ENCODE results near the gene SP140L.
"Not testable (repeated sequence)": the region's sequence is repeated elsewhere in the genome, so short reads cannot be mapped to it uniquely, and the experiment has no call there.

SP140L gene

DNA sequence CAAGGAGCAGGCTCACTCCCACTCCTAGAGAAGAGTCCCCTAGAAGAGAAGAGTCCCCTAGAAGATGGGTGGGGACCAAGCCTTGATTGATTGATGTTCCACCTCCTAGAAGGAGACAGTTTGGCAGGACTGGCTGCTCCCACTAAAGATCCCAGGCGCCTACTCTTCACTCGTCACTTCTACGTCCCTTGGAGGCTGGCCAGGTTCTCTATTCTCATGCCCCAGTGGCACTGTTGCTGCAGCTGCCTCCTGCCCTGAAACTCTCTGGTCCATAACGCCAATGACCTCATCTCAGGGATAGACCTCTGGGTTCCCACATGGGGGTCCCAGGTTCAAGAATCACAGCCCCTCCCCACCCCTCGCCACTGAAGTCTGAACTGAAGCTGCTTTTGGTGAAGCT, 2.5 kb upstream of the SP140L start:
- no peak for DNase-seq

DNA sequence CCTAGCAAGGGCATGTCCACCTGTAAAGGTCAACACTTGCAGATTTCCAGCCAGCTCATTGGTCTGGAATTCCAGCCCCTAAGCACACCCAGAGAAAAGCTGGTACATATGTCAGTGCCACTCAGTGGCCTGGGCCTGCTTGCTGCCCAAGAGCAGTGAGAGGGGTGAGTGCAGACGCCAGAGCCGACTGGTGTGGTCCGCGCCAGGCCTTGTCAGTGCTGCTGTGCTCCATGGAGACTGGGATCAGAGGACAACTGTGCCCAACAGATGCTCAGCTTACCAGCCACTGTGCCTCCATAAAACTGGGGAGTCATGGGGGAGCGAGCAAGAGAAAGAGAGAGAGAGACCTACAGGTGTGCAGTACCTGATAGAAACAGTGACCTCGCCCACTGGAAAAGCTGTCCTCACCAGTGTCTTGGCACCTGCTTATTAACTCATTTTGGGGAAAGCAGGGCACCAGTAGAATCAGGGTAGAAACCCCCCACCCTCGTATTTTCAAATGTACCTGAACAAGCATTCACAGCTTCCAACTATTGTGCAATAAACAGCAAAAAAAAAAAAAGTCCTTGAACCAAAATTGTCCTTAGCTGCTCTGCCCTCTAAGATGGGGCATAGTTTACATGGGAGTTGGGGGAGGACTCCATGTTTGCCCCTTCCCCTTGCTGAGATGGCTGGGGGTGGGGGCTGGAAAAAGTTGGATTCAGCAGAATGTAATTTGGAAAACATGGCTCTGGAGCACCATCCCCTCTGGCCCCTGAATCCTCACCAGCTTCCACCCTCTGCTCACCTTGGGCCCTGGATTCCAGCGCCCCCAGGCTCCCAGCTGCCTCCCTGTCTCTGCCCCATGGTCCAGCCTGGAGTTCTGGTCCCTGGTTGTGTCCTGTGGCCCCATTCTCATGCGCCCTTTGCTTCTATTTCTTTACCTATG, 1.4 kb upstream of the SP140L start:
- DNase-seq: no peak

DNA sequence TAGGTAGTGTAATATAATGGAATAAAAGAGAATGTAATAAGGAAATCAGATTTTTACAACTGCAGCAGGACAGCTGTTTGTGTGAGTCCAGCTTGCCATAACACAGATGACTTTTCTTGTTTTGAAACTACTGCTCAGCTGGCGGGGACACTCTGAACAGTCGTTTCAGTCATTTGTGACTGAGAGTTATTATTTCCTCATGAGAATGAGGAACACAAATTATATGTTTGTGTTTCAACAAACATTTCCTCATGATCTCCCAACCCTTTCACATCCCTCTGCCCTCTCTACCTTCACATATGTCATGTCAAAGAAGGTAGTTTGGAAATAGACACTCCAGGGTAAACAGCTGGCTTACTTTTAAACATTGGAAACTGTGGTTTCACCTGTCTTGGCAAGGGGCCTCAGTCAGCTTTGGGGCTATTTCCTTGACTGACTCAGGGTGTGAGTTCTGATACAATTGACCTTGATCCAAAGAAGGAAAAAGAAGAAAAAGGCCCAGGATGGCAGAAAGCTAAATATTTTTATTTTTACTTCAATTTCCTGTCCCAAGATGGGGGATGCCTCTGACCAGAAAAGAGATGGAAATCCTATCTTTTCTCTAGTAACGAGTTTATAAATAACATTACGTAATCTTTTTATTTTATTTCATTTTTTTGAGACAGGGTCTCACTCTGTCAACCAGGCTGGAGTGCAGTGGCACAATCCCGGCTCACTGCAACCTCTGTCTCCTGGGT, 593 bp downstream of the SP140L start:
- peak; percentile 48 for DNase-seq

DNA sequence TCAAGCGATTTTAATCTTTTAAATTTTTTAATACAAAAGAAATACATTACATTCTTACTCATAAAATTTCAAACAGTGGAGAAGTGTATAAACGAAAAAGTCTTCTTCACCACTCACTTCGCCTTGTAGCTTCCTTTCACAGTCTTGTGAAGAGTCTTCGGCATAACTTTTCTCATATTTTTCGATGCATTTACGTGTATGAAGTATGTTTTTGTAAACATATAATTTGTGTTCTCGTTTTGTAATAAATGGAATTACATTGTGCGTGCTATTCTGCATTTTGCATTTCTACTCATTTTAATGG, 1.1 kb downstream of the SP140L start:
- no peak for DNase-seq

DNA sequence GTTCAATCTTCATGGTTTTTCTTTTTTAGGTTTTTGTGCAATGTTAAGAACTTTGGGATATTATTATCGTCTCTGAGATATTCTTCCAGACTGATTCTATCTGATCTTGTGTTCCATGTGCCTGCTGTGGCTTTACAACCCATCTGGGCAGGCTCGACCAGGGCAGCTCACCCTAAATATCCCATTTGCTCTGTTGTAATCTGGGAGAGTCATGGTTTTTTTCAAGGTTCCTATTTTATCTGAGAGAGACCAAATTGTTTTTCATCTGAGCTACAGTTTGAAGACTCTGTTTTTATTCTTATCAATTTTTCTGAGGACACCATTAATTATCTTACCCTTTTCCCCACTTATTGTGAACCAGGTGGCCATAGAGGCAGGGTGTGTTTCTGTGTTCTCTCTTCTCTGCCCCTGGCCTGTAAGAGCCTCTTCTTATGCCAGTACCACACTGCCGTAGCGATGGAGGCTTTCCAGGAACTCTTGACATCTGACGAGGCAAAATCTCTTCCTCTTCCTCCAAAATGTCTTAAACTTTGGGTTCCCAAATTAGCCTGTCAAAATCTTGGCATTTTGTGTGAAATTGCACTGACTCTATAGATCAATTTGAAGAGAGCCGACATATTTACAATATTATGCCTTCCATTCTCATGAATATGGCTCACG, 3.1 kb downstream of the SP140L start:
- no peak for DNase-seq

DNA sequence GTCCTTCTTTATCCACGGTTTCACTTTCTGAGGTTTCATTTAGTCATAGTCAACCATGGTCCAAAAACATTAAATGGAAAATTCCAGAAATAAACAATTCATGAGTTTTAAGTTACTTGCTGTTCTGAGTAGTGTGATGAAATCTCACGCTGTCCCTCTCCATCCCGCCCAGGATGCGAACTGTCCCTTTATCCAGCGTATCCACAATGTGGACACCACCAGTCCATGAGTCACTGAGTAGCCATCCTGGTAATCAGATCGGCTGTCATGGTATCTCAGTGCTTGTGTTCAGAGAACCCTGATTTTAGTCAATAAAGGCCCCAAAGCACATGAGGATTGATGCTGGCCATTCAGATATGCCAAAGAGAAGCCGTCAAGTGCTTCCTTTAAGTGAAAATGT, 3.7 kb downstream of the SP140L start:
- no peak for DNase-seq

DNA sequence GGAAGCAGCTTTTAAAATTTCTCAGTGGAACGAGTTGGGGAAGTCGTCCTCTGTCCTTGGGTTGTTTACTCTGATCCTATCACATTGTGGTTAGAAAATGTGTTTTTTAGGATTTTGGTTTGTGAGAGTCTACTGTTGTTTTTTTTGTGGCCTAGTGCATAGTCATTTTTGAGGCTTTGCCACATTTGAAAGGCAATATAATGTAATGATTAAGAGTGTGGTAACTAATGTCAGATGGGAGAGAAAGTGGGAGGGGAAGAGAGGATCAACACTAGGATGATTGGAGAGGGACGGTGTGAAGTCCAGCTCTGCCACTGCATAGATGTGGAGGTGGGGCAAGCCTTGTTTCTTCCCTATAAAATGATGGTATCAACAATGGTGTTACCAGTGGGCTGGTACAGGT, 8.5 kb downstream of the SP140L start:
- peak; percentile 36 for DNase-seq

DNA sequence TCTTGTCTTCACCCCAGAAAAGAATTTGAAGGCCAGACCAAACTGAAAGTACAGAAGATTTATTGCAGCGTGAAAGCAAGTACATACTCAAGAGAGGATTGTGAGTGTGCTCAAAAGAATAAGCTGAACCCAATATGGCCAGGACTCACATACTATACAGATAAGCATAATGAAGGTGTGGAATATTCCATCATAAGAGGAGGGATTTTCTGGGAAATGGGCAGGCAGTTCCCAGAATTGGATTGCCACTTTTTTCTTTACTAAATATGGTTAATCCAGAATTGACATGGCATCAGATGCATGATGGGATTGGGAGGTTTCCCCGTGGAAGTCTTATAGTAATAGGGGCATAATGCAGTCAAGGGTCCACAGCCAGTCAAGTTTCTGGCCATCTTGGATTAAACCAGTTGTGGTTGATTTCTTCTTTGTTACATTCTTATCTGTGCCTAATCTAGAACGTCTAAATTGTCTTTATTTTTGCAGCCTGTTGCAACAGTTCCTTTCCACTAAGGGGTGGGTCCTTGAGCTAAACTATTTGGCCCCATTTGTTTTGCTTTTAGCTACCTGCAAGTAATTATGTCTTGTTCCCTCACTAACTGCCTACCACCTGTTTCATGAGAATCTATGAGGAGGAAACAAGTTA, 9.0 kb downstream of the SP140L start:
- DNase-seq: peak; percentile 28

DNA sequence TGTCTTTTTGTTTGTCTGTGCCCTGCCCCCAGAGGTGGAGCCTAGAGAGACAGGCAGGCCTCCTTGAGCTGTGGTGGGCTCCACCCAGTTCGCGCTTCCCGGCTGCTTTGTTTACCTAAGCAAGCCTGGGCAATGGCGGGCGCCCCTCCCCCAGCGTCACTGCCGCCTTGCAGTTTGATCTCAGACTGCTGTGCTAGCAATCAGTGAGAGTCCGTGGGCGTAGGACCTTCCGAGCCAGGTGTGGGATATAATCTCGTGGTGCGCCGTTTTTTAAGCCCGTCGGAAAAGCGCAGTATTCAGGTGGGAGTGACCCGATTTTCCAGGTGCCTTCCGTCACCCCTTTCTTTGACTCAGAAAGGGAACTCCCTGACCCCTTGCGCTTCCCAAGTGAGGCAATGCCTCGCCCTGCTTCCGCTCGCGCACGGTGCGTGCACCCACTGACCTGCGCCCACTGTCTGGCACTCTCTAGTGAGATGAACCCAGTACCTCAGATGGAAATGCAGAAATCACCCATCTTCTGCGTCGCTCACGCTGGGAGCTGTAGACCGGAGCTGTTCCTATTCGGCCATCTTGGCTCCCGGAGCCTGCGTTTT, 15.0 kb downstream of the SP140L start:
- not testable (repeated sequence) for DNase-seq

DNA sequence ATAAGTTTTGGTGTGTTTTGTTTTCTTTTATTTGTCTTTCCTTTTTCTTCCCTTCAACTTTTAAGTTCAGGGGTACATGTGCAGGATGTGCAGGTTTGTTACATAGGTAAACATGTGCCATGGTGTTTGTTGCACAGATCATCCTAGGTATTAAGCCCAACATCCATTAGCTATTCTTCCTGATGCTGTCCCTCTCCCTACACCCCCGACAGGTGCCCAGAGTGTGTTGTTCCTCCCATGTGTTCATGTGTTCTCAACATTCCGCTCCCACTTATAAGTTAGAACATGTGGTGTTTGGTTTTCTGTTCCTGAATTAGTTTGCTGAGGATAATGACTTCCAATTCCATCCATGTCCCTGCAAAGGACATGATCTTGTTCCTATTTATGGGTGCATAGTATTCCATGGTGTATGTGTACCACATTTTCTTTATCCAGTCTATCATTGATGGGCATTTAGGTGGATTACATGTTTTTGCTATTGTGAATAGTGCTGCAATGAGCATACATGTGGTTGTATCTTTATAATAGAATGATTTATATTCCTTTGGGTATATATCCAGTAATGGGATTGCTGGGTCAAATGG, 16.1 kb downstream of the SP140L start:
- not testable (repeated sequence) for DNase-seq

DNA sequence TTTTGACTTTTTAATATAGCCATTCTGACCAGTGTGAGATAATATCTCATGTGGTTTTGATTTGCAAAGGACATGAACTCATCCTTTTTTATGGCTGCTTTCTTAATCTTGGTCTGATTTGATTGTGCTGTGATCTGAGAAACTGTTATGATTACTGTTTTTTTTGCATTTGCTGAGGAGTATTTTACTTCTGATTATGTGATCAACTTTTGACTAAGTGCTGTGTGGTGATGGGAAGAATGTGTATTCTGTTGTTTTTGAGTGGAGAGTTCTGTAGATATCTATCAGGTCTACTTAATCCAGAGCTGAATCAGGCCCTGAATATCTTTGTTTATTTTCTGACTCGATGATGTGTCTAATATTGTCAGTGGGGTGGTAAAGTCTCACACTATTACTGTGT, 16.8 kb downstream of the SP140L start:
- DNase-seq: no peak

DNA sequence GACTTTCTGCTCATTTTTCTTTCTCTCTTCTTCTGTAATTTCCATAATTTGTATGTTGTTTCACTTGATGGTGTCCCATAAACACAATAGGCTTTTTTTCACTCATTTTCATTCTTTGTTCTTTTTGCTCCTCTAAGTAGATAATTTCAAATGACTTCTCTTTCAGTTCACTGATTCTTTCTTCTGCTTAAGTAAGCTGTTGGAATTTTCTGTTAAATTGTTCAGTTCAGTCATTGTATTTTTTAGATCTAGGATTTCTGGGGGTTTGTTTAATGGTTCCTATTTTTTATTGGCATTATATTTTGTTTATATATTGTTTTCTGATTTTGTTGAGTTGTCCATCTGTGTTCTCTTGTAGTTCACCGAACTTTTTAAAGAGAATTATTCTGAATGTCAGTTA, 19.5 kb downstream of the SP140L start:
- DNase-seq: no peak

DNA sequence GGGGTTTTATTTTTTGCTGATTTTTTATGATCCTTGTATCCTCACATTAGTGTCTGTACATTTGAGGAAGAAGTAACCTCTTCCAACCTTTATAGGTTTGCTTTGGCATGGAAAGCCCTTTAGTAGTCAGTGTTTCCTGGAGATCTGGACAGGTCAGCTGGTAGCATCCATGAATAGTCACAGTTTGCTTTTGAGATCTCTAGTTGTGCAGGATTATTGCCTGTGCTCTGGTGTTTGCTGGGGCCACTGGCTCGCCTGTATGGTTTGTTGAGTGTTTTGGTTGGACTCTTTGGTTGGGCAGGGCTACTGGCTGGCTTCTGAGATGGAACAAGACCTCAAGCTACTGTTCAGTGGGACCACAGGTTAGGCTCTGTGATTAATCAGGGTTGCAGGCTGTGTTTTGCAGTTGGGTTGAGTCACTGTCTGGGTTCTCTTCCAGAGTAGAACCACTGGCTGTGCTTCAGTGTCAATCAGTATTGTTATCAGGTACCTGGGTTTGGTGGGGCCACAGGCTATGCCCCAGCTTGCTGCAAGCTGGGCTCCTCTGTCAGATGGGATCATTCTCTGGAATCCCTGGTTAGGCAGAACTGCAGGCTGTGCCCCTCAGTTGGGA, 20.0 kb downstream of the SP140L start:
- no peak for DNase-seq

DNA sequence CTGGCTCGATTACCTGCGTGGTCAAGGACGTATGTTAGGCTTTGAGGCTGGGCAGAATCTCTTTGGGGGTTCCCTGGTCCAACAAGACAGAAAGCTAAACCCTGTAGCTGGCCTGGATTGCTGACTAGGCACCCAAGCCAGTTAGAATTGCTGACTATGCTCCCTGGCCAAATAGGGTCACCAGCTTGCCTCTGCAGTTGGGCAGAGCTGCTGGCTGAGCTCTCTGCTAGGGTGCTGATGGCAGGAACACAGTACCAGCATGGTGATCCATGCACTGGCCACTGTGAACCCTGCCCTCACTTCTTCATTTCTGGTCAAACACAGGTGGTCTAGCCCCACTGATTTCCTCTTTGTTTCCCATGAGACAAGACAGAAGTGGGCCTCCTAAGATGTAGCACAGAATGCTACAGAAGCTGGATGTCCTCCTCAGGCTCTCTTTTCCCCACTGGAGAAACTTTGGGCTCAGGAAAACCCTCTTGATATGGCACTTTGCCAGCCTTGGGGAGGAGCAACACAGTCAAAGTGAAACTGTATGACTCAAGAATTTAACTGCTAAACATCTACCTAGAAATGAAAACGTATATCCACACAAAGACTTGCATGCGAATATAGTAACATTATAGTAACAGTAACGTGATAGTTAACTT, 20.8 kb downstream of the SP140L start:
- peak; percentile 23 for DNase-seq

DNA sequence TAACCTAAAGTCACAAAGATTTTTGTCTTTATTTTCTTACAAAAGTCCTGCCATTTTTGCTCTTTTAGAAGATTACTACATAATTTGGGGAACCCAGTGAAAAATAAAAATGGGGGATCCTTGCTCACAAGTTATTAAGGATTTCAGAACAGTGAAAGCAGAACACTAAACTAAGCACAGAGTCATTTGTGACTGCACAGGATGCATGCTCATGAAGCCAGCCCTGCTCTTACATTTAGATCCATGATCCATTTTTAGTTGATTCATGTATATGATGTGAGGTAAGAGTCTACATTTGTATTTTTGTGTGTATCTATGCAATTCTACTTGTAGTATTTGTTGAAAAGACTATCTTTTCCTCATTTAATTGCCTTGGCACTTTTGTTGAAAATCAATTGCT, 21.8 kb downstream of the SP140L start:
- no peak for DNase-seq

DNA sequence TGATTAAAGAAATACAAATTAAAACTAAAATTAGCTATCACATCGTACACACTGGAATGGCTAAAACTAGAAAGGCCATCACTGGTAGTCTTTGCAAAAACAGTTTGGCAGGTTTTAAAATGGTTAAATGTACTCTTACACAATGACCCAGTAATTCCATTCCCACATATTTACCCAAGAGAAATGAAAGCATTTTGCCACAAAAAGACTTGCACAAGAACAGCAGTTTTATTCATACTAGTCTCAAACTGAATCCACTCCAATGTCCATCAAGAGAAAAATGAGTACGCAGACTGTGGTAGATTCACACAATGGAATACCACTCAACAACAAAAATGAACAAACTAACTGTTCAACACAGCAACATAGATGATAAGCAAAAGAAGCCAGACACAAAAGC, 29.1 kb downstream of the SP140L start:
- DNase-seq: no peak

DNA sequence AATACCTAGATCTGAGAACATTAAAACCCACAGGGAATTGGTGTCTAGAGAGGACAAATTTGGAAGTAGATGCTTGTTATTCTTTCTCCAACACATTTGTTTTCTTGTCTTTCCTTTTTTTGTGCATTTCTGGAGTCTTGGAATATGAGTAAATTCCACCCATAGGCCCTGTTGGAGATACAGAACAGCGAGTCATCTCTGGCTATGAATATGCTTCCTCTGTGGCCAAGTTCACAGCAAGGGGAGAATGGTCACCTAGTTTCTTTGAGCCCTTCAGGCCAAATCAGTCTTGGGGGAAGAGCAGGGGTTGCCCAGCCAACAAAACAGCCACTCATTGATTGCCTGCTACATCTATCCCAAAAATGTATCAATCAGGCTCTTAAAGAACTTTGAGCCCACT, 31.3 kb downstream of the SP140L start:
- DNase-seq: no peak

DNA sequence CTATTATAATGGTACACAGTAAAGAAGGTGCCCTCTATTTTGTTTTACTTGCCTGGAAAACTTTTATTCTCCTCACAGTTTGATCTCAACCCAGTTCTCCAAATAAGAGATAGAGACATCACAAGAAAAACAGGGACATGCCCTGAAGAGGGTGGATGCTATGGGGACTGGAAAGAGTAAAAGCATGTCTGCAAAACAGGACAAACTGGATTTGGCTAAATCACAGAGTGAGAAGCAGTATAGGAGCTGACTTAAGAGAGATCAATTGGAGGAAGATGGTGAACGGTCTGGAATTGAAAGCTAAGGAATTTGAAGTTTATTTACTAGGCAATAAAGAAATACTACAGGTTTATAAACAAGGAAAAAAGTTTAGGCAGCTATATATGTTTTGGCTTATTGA, 33.0 kb downstream of the SP140L start:
- no peak for DNase-seq

DNA sequence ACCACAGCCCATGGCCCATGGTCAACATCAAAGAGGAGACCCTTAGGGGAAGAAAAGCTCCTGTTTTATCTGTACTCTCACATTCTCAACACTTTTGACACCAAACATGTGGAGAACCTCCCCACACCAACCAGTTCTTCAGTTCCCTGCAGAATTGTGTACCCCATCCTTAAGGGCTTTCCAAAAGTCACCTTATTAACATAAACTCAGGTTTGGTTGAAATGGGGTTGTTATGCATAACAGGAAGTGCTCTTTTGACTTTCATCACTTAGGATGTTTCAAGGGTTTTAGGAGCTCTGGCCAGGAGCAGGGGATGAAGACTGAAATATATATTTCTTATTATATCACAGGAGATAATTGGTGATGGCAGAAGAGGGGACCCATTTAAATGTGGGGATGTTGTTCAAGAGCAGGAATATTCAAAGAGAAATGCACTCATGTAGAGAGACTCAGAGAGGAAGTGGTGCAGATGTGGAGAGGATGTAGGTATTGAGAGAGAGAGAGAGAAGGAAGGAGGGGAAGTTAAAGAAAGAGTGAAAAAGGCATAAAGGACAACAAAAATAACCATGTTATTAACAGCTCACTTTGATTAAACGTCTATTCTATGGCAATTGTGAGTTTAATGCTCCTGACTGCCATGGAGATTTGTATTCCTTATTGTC, 35.2 kb downstream of the SP140L start:
- DNase-seq: no peak

DNA sequence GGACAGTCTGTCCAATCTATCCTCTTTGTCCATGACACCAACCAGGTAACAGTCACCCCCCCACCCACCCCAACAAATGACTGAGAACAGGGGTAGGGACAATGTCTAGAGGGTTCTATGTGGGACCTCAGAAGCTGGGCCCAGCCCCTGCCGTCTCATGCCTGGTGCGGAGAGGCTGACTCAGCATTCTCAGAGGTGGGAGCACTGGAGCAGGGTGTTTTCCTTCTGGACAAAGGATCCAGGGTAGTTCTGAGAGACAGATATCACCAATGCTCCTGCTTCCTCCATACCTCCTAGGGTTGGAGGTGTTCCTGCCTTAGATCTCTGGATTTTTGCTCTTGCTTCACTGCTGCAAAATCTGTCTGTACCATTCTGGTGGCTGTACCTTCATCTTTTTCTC, 55.1 kb downstream of the SP140L start:
- DNase-seq: no peak

DNA sequence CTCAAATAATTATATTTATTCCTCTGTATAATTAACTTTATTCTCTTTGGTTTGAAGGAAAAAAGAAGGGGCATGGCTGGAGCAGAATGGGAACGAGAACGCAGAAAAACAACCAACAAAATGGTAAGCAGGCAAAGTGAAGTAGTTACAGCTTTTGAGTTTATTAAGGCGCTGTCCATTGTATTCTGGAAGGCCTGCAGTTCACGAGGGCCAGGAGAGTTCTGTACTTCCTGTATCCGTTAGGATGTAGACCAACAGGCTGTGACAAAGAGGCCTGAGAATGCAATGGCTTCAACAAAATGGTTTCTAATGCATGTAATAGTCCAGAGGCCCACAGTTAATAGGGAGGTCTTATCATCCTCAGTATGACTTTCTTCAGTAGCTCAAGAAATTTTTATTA, 56.5 kb downstream of the SP140L start:
- no peak for DNase-seq
